ENCODE measurements around the gene MYLK2.
"Not testable (repeated sequence)": the region's sequence is repeated elsewhere in the genome, so short reads cannot be mapped to it uniquely, and the experiment has no call there.

The MYLK2 gene

GRCh38 chr20:31819083-31819784 is at the start of gene MYLK2:
Gene MYLK2, plus strand, starts transcription at chr20:31819356. Its CDS starts 225 bp downstream, at chr20:31819581.
- DNase-seq = no peak

GRCh38 chr20:31769681-31770080 is 49.5 kb upstream of the MYLK2 start:
- DNase-seq = no peak

GRCh38 chr20:31770243-31770642 is 48.9 kb upstream of the MYLK2 start:
- no peak for DNase-seq

DNA sequence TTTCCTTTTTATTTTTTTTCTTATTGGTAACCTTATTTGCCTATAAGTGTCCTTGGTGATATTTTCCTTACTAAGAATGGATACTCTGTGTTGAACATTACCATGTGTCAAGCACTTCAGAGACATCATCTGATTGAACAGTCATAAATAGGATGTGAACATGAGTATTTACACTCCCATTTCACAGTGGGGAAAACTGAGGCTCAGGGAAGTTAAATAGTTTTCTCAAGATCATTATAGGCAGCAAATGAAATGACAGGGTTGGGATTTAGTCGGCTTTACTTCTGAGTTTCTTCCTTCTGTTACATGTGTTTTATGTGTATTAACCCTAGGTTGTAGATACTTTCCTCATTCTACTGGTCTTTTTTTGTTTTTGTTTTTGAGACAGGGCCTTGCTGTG is 44.7 kb upstream of the MYLK2 start:
- DNase-seq = no peak

DNA sequence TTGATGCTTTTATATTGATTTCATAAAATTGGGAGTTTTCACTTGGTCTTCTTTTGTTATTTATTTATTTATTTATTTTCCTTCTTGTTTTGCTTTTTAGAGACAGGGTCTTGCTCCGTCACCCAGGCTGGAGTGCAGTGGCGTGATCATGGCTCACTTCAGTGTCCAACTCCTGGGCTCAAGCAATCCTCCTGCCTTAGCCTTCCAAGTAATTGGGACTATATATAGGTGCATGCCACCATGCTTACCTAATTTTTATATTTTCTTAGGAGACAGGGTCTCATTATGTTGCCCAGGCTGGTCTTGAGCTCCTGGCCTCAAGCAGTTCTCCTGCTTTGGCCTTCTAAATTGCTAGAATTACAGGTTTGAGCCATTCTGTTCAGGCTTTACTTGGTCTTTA is 38.3 kb upstream of the MYLK2 start:
- DNase-seq = no peak

DNA sequence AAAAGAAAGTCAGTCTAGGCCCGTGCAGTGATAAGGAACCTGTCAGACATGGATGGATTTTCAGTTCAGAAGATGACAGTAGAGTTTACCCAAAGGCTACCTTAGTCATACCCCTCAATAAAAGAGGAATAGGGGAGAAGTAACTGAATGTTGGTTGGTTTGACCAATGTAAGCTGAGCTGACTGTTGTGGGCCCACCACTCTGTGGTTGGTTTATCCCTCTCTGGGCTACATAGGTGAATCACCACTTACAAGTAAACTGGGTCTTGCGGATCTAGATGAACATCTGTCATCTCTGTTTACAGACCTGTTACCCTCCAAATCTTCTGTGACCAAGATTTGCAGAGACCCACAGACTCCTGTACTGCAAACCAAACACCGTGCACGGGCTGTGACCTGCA is 37.2 kb upstream of the MYLK2 start:
- no peak for DNase-seq

GRCh38 chr20:31784354-31785044 is 34.7 kb upstream of the MYLK2 start:
- no peak for DNase-seq

GRCh38 chr20:31785089-31785488 is 34.1 kb upstream of the MYLK2 start:
- DNase-seq = no peak

DNA sequence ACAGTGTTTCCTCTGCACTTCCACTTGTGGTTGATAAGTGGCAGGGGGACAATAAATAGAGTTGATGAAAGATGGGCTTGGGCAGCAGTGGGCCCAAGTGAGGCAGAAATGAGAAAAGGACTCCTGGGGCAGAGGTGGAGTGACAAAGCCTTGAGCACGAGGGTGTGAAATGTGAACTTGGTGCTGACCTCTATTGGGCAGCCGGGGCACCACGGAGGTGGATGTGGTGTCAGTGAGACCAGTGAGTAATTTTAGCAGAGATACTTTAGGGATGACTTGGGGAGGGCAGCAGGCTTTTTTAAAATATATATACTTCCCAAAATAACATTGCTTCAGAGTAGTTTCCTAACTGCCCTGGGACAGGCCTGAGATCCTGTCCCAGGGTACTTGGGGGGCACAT is 30.6 kb upstream of the MYLK2 start:
- no peak for DNase-seq

GRCh38 chr20:31790401-31790800 is 28.8 kb upstream of the MYLK2 start:
- DNase-seq = no peak

DNA sequence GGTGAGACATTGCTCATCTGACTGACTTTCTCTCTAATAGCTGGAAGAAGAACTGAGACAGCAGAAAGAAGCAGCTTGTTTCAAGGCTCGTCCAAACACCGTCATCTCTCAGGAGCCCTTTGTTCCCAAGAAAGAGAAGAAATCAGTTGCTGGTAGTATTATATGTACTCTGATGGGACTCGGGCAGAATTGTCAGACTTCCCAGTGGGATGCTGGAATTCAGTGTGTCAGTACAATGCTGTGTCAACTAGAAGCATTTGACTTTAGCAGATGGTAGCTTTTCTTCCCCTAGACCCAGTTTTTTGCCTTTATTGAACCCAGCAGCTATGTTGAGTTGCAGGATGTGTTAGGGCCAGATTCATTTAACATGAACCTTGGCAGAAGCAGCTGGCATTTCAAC is 21.8 kb upstream of the MYLK2 start:
- DNase-seq = no peak

GRCh38 chr20:31801508-31801907 is 17.6 kb upstream of the MYLK2 start:
- DNase-seq = no peak

GRCh38 chr20:31803552-31804291 is 15.4 kb upstream of the MYLK2 start:
- no peak for DNase-seq

GRCh38 chr20:31806564-31807355 is 12.4 kb upstream of the MYLK2 start:
- no peak for DNase-seq

DNA sequence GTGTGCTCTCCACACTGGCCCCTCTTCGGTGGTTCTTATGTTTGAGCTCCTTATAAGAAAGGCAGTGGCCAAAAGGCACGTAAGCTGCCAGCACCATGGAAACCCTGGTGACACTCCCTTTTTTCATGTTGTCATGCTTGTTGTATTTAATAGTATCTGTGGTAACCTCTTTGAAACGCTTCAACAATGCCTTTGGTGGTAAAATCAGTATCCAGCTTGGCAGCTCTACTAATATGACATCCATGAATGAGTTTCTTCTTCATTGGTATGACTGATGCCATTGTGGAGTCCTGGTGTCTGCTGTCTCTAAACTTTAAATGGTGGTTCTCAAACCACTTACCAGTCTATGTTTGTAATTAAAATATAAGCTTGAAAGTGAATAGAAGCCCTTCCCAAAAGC is 10.7 kb upstream of the MYLK2 start:
- no peak for DNase-seq

DNA sequence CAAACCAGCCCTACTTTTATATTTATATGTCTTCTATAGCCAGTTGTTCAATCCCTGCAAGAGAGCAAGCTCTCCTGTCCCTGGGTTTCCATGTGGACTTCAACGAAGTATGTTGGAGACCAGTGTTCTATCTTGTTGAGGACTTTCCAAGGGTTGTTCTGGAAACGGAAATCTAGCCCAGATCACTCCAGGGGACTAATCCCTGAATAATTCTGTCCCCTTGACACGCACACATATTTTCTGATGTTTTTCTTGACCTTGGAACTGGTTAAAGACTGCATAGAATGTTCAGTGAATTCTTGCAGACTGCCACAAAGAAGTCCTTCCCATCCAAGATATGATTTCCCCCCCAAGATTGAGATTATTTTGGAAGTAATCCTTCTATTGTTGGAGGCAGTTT is 9.5 kb upstream of the MYLK2 start:
- no peak for DNase-seq

- no peak for DNase-seq
These were observed 8.0 kb upstream of the MYLK2 start for GRCh38 chr20:31811198-31811597.

DNA sequence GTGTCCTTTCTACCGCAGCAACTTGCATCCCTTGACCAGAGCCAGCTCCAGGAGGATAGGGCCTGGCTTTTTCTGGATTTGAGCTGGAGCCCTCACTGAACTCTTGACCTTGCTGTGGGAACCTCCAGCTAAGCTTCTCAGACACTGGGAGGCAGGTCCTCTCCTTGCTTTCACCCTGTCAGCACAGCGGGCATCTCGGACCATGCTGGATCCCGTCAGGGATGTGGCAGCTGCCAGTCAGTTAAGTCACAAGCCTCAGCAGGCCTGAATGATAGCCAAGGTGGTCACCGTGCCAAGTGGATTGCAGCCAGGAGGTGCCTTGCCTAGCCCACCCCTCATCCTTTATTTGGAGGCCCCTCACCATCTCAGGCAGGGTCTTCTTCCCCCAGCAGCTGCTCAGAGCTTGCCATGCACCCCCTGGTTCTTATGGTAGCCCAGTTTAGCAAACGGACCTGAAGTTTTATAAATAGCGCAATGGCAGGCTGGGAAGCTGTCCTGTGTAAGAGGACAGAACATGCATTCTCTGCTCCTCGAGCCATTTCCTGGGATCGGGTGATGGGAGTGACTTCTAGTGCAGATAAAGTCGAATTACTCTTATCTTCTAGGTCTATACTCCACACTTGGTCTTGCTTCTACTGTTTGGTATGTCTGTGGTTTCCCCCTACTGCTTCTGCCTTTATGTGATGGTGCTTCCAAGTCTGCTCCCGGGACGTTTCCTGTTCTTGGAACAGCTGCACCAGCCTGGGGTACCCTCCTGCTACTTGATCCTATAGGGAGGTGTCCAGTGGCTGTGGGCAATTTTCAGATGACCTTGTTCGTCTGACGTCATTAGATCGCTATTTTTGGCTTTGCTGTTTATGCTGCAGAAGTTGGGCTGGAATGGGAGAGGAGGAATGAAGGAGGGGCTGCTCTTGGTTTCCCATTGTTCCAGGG is 7.1 kb upstream of the MYLK2 start:
- no peak for DNase-seq

DNA sequence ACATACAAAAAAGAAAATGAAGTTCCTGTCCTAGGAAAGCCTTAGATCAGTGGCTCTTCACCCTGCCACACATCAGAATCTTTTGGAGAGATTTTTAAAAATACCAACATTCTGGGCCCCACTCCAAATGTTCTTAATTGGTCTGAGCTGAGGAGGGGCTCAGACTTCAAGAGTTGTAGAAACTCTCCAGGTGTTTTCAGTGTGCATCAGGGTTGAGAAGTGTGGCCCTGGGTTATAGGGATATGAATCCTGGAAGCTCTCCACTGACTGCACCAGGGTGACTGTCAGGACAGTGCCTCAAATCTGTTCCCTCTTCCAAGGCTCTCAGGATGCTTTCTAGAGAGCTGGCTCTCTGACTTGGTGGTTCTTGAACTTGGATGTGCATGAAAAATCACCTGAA is 5.5 kb upstream of the MYLK2 start:
- DNase-seq = no peak

DNA sequence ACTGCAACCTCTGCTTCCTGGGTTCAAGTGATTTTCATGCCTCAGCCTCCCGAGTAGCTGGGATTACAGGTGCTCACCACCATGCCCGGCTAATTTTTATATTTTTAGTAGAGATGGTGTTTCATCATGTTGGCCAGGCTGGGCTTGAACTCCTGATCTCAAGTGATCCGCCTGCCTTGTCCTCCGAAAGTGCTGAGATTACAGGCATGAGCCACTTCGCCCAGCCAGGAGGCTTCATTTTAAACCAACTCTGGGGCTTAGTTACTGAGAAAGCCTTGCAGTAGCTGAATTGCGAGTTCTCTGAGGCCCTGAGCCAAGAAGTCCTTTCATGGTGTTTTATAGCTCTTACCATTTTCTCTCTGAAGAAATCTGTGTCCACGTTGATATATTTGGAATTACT is 5.0 kb upstream of the MYLK2 start:
- DNase-seq = not testable (repeated sequence)

DNA sequence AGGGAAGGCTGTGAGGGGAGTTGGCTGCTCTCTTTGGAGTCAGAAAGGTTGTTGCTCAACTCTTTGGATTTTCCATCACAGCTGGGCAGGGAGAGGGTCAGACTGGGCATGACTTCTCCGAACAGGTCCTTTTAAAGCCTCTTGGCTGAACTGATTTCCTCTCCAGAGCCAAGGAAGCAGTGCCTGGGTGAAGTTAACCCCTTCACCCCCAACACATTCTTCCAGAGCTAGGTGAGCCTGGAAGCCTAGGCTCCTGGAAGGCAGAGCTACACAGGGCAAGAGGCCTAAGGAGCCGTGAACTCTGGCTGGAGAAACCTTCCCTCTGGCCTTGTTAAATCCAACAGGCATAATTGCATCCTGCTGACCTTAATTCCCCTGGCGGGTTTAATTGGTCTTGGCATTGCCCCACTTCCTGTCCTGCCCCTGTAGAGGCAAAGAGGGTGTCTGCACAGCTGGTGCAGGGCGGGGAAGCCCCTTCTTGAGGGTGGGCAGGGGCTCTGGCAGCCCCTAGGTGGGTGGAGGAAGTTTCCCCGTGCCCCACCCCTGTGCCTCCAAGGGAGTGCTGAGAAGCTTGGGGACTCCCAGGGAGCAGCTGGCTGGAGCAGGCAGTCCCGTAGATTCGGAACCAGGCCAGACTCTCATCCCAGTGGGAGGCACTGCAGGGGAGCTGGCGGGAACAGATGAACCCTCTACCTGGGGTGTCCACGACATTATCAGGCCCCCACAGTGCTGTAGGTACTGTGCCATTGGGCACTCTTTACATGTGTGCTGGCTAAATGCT is 3.6 kb upstream of the MYLK2 start:
- no peak for DNase-seq
